Measurements from ENCODE around the gene GNS. TPM values are rescaled to one million over a fixed set of nuclear protein-coding genes. Genes with fewer than 3 reads are reported as not detected.

The GNS gene
- polyA plus RNA-seq, 1 donor from 2014 or later: 39.0 TPM

GRCh38 chr12:64671681-64672080 lies 87.5 kb downstream of the GNS start:
- Histone ChIP-seq H3K9me2 (ENCODE audit: insufficient read depth, low read length) (no peaks in the 10 kb centered on the region), H3F3A (ENCODE audit: insufficient read depth, low read length, poor library complexity, severe bottlenecking) (no peaks in the 10 kb centered on the region), H3K9ac (ENCODE audit: low read length) (no peak overlapping the region), H3K36me3 (ENCODE audit: insufficient read depth, low read length) (no peaks in the 10 kb centered on the region), H3K27me3 (ENCODE audit: insufficient read depth, low read depth, low read length) (no peaks in the 10 kb centered on the region), H3K4me3 (ENCODE audit: low read length) (no peak overlapping the region), H3K9me3 (ENCODE audit: low read length) (no peaks in the 10 kb centered on the region), H4K20me1 (ENCODE audit: insufficient read depth) (no peaks in the 10 kb centered on the region), H3K4me2 (ENCODE audit: low read length) (no peak overlapping the region), H3K79me2 (replicated peaks; ENCODE audit: insufficient read depth, low read length) (no peaks in the 10 kb centered on the region), H3K27ac (ENCODE audit: low read length) (no peak overlapping the region), H2AFZ (ENCODE audit: low read depth, low read length) (no peak overlapping the region)
- TF ChIP-seq TAF1 (IDR thresholded peaks at IDR 0.05; ENCODE audit: low read depth) (no peak), POLR2AphosphoS5 (IDR thresholded peaks at IDR 0.05) (no peak)

GRCh38 chr12:64670919-64671639 lies 88.1 kb downstream of the GNS start:
- Histone ChIP-seq H3F3A (ENCODE audit: insufficient read depth, low read length, poor library complexity, severe bottlenecking) (no peaks in the 10 kb centered on the region), H3K9me3 (ENCODE audit: low read length) (no peaks in the 10 kb centered on the region), H3K9ac (ENCODE audit: low read length) (no peak overlapping the region), H3K4me3 (ENCODE audit: low read length) (no peak overlapping the region), H4K20me1 (ENCODE audit: insufficient read depth) (no peaks in the 10 kb centered on the region), H3K27me3 (ENCODE audit: insufficient read depth, low read depth, low read length) (no peaks in the 10 kb centered on the region), H3K4me2 (ENCODE audit: low read length) (no peak overlapping the region), H3K27ac (ENCODE audit: low read length) (no peak overlapping the region), H3K36me3 (ENCODE audit: insufficient read depth, low read length) (no peaks in the 10 kb centered on the region), H2AFZ (ENCODE audit: low read depth, low read length) (no peak overlapping the region), H3K9me2 (ENCODE audit: insufficient read depth, low read length) (no peaks in the 10 kb centered on the region), H3K79me2 (replicated peaks; ENCODE audit: insufficient read depth, low read length) (no peaks in the 10 kb centered on the region)
- TF ChIP-seq RAD21 (conservative IDR thresholded peaks at IDR 0.05): no peak
- no peak for TF ChIP-seq POLR2AphosphoS5 (IDR thresholded peaks at IDR 0.05)
- TF ChIP-seq, protein P1, sequence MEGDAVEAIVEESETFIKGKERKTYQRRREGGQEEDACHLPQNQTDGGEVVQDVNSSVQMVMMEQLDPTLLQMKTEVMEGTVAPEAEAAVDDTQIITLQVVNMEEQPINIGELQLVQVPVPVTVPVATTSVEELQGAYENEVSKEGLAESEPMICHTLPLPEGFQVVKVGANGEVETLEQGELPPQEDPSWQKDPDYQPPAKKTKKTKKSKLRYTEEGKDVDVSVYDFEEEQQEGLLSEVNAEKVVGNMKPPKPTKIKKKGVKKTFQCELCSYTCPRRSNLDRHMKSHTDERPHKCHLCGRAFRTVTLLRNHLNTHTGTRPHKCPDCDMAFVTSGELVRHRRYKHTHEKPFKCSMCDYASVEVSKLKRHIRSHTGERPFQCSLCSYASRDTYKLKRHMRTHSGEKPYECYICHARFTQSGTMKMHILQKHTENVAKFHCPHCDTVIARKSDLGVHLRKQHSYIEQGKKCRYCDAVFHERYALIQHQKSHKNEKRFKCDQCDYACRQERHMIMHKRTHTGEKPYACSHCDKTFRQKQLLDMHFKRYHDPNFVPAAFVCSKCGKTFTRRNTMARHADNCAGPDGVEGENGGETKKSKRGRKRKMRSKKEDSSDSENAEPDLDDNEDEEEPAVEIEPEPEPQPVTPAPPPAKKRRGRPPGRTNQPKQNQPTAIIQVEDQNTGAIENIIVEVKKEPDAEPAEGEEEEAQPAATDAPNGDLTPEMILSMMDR (IDR thresholded peaks at IDR 0.05; ENCODE audit: poor library complexity, severe bottlenecking): no peak
- TF ChIP-seq EP300 (conservative IDR thresholded peaks at IDR 0.05; ENCODE audit: poor library complexity, severe bottlenecking): no peak
- TF ChIP-seq, protein P2, sequence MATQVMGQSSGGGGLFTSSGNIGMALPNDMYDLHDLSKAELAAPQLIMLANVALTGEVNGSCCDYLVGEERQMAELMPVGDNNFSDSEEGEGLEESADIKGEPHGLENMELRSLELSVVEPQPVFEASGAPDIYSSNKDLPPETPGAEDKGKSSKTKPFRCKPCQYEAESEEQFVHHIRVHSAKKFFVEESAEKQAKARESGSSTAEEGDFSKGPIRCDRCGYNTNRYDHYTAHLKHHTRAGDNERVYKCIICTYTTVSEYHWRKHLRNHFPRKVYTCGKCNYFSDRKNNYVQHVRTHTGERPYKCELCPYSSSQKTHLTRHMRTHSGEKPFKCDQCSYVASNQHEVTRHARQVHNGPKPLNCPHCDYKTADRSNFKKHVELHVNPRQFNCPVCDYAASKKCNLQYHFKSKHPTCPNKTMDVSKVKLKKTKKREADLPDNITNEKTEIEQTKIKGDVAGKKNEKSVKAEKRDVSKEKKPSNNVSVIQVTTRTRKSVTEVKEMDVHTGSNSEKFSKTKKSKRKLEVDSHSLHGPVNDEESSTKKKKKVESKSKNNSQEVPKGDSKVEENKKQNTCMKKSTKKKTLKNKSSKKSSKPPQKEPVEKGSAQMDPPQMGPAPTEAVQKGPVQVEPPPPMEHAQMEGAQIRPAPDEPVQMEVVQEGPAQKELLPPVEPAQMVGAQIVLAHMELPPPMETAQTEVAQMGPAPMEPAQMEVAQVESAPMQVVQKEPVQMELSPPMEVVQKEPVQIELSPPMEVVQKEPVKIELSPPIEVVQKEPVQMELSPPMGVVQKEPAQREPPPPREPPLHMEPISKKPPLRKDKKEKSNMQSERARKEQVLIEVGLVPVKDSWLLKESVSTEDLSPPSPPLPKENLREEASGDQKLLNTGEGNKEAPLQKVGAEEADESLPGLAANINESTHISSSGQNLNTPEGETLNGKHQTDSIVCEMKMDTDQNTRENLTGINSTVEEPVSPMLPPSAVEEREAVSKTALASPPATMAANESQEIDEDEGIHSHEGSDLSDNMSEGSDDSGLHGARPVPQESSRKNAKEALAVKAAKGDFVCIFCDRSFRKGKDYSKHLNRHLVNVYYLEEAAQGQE (IDR thresholded peaks at IDR 0.05; ENCODE audit: borderline replicate concordance): no peak
- TF ChIP-seq TAF1 (IDR thresholded peaks at IDR 0.05; ENCODE audit: low read depth): no peak
- no peak for TF ChIP-seq SMC3 (conservative IDR thresholded peaks at IDR 0.05; ENCODE audit: poor library complexity)
- TF ChIP-seq MXI1 (conservative IDR thresholded peaks at IDR 0.05; ENCODE audit: poor library complexity, severe bottlenecking): no peak

DNA sequence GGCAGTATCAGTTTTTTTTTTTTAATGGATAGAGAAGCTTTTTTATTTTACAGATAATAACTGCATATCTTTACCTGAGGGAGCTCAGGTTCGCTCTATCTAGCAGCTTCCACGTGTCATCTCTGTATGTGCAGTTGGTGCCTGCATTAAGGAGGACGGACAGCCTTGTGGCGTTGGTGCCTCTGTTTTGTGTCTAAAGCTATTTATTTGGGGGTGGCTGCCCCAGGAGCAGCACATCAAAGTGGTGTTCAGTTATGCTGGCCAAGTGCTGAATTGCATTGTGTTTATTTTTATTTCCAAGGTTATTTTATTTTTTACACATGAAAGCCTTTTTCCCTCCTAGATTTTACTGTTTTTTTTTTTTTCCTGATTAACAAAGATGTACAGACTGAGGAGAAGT lies 89.2 kb downstream of the GNS start:
- no peaks in the 10 kb centered on the region for H3K36me3 ChIP-seq (ENCODE audit: insufficient read depth, low read length)
- H3K4me2 ChIP-seq (ENCODE audit: low read length): no peak overlapping the region
- H3K27ac ChIP-seq (ENCODE audit: low read length): no peak overlapping the region
- no peaks in the 10 kb centered on the region for H3K79me2 ChIP-seq (replicated peaks; ENCODE audit: insufficient read depth, low read length)
- H3K4me3 ChIP-seq (ENCODE audit: low read length): no peak overlapping the region
- no peaks in the 10 kb centered on the region for H4K20me1 ChIP-seq (ENCODE audit: insufficient read depth)
- no peaks in the 10 kb centered on the region for H3F3A ChIP-seq (ENCODE audit: insufficient read depth, low read length, poor library complexity, severe bottlenecking)
- H3K9me2 ChIP-seq (ENCODE audit: insufficient read depth, low read length): no peaks in the 10 kb centered on the region
- no peaks in the 10 kb centered on the region for H3K27me3 ChIP-seq (ENCODE audit: insufficient read depth, low read depth, low read length)
- no peak overlapping the region for H2AFZ ChIP-seq (ENCODE audit: low read depth, low read length)
- H3K9me3 ChIP-seq (ENCODE audit: low read length): no peaks in the 10 kb centered on the region
- H3K9ac ChIP-seq (ENCODE audit: low read length): no peak overlapping the region
- TF ChIP-seq, protein P2 (IDR thresholded peaks at IDR 0.05; ENCODE audit: borderline replicate concordance): no peak
- TF ChIP-seq EZH2 (IDR thresholded peaks at IDR 0.05; ENCODE audit: borderline replicate concordance, insufficient read depth, low read length, poor library complexity, severe bottlenecking) (no peak), POLR2AphosphoS5 (IDR thresholded peaks at IDR 0.05) (no peak), EP300 (conservative IDR thresholded peaks at IDR 0.05; ENCODE audit: poor library complexity, severe bottlenecking) (no peak), RAD21 (conservative IDR thresholded peaks at IDR 0.05) (no peak), TAF1 (IDR thresholded peaks at IDR 0.05; ENCODE audit: low read depth) (no peak), SMC3 (conservative IDR thresholded peaks at IDR 0.05; ENCODE audit: poor library complexity) (no peak), MXI1 (conservative IDR thresholded peaks at IDR 0.05; ENCODE audit: poor library complexity, severe bottlenecking) (no peak)
- TF ChIP-seq, protein P1 (IDR thresholded peaks at IDR 0.05; ENCODE audit: poor library complexity, severe bottlenecking): no peak
